HepG2 (cell line): ENCODE data around the gene PPDPF. TPM values are rescaled to one million over a fixed set of nuclear protein-coding genes. Genes with fewer than 3 reads are reported as not detected.

ENCODE experiments used
- ATAC-seq: fragments of 200-7000 bp; cut with Tn5 transposase; 3 replicates; pipeline ENCODE4 v1.9.1; 2020; ENCODE audit warnings: mild to moderate bottlenecking, moderate library complexity
- BruUV-seq: library from RNA; stranded (reverse); fragments of 400-500 nt; replicated peaks from 2 replicates; lab custom pipeline; 2021; lab: Mats Ljungman, UMichigan
- CTCF ChIA-PET: fragments of 300-600 bp; formaldehyde crosslinking; extraction: SDS; loops from one replicate; lab custom pipeline; 2021; ENCODE audit warnings: low total read pairs, inconsistent platforms, low intra/inter-chr PET ratio; lab: Yijun Ruan, JAX
- POLR2A ChIA-PET: fragments of 350-600 bp; sonication (Branson Sonifier 250); formaldehyde crosslinking; loops from one replicate; lab custom pipeline; 2020; ENCODE audit warnings: antibody characterized with exemption, inconsistent platforms; lab: Yijun Ruan, JAX
- DNase-seq: peaks from one replicate; pipeline ENCODE4 v3.0.0-alpha.2; 2015; ENCODE audit warnings: low spot score
- FAIRE-seq: peaks from 3 replicates; lab custom pipeline; 2011; peaks lifted over from hg19 to GRCh38; lab: Jason Lieb, UNC
- H2AFZ ChIP-seq: one replicate; pipeline ENCODE4 v1.6.1; 2011; ENCODE audit warnings: low read length, inconsistent platforms
- H3K27ac ChIP-seq: fragments of 300-600 bp; 3 replicates; pipeline ENCODE4 v1.8.0; 2011; ENCODE audit warnings: mixed run types, mild to moderate bottlenecking, mixed read lengths, low read length, inconsistent platforms; ENCODE audit not compliant: insufficient read depth; ENCODE audit errors: extremely low read length
- H3K27me3 ChIP-seq, 2 experiments: fragments of 200-600 bp in 1 of 2; 2 replicates in 1 of 2; 3 replicates in 1 of 2; pipeline versions ENCODE4 v1.6.0 to v1.8.0; 2011; ENCODE audit warnings: low read length in 2 of 2, mild to moderate bottlenecking in 2 of 2, moderate library complexity in 2 of 2, inconsistent platforms in 1 of 2; ENCODE audit not compliant: insufficient read depth in 2 of 2, control insufficient read depth in 1 of 2
- H3K36me3 ChIP-seq, 2 experiments: fragments of 200-600 bp in 1 of 2; replicated peaks in 1 of 2; 2 replicates in 1 of 2; 3 replicates in 1 of 2; pipeline versions ENCODE4 v1.5.1 to v1.8.0; 2011; ENCODE audit warnings: low read length in 2 of 2, inconsistent platforms in 1 of 2; ENCODE audit not compliant: insufficient read depth in 2 of 2, control insufficient read depth in 1 of 2
- H3K4me1 ChIP-seq: 2 replicates; pipeline ENCODE4 v1.5.1; 2012; ENCODE audit warnings: low read length, inconsistent platforms; ENCODE audit not compliant: insufficient read depth
- H3K4me2 ChIP-seq: 2 replicates; pipeline ENCODE4 v1.6.0; 2011; ENCODE audit warnings: low read depth, low read length, inconsistent platforms
- H3K4me3 ChIP-seq, 3 experiments: fragments of 200-600 bp in 1 of 3; sonication (generic), shearing (Covaris generic) in 1 of 3; replicated peaks in 1 of 3; 2 replicates each; pipeline ENCODE4 v1.5.1; 2011 to 2016; ENCODE audit warnings: low read length in 3 of 3, inconsistent platforms in 2 of 3, low read depth in 2 of 3, mild to moderate bottlenecking in 2 of 3, control low read depth in 1 of 3, mixed read lengths in 1 of 3; ENCODE audit not compliant: insufficient read depth in 1 of 3
- H3K79me2 ChIP-seq: one replicate; pipeline ENCODE4 v1.6.1; 2011; ENCODE audit warnings: low read length, inconsistent platforms; ENCODE audit not compliant: insufficient read depth
- H3K9ac ChIP-seq: 2 replicates; pipeline ENCODE4 v1.6.0; 2011; ENCODE audit warnings: mild to moderate bottlenecking, low read depth, low read length, inconsistent platforms; ENCODE audit not compliant: insufficient read depth
- H3K9me3 ChIP-seq: 2 replicates; pipeline ENCODE4 v1.5.1; 2012; ENCODE audit warnings: mild to moderate bottlenecking, low read length
- H4K20me1 ChIP-seq: 2 replicates; pipeline ENCODE4 v1.6.0; 2011; ENCODE audit warnings: inconsistent platforms, mild to moderate bottlenecking, low read length, moderate library complexity; ENCODE audit not compliant: insufficient read depth
- GATAD1 ChIP-seq: IDR thresholded peaks from 2 replicates; pipeline ENCODE4 v1.6.1; 2016; ENCODE audit warnings: missing genetic modification reagents, missing compliant biosample characterization
- HINFP ChIP-seq: sonication (generic); formaldehyde crosslinking; IDR thresholded peaks from 2 replicates; pipeline ENCODE4 v1.4.0; 2020; ENCODE audit warnings: low read depth, mild to moderate bottlenecking, missing genetic modification reagents
- KDM2A ChIP-seq: sonication (generic); formaldehyde crosslinking; IDR thresholded peaks from 2 replicates; pipeline ENCODE4 v1.4.0; 2020; ENCODE audit warnings: low read depth, missing genetic modification reagents, borderline replicate concordance
- MYPOP ChIP-seq: sonication (generic); formaldehyde crosslinking; IDR thresholded peaks from 2 replicates; pipeline ENCODE4 v1.8.1; 2023; ENCODE audit warnings: mild to moderate bottlenecking, moderate library complexity, missing genetic modification reagents
- PHB2 ChIP-seq: fragments of 450-650 bp; IDR thresholded peaks from 2 replicates; pipeline ENCODE4 v1.6.1; 2018; ENCODE audit not compliant: partially characterized antibody
- RXRA ChIP-seq: sonication (generic); formaldehyde crosslinking; IDR thresholded peaks from 2 replicates; pipeline ENCODE4 v1.5.1; 2020; ENCODE audit warnings: missing genetic modification reagents
- ZNF274 ChIP-seq: sonication (generic); formaldehyde crosslinking; IDR thresholded peaks from 2 replicates; pipeline ENCODE4 v1.5.1; 2020; ENCODE audit warnings: mild to moderate bottlenecking, missing genetic modification reagents
- ZNF292 ChIP-seq: sonication (generic); formaldehyde crosslinking; IDR thresholded peaks from 2 replicates; pipeline ENCODE4 v1.8.1; 2022; ENCODE audit warnings: mild to moderate bottlenecking, low read depth, missing genetic modification reagents, borderline replicate concordance
- ZNF883 ChIP-seq: sonication (generic); formaldehyde crosslinking; IDR thresholded peaks from 2 replicates; pipeline ENCODE4 v1.5.1; 2020; ENCODE audit warnings: mild to moderate bottlenecking, missing genetic modification reagents; ENCODE audit errors: not compliant biosample characterization
- WGBS: methylation state at CpG from one replicate; pipeline ENCODE4 v1.1.6; 2017; ENCODE audit warnings: low lambda C conversion rate; 5-methylcytosine and 5-hydroxymethylcytosine counted together
- in situ Hi-C: cut with HindIII; loops from 2 replicates; pipeline ENCODE4 v1.10.0; 2017; ENCODE audit warnings: low pct_unique_long_range_greater_than_20kb; ENCODE audit not compliant: extremely low pct_ligation_motif_present
- intact Hi-C: fragments of 100-400 bp; cut with micrococcal nuclease; formaldehyde crosslinking; loops from one replicate; pipeline ENCODE4 v1.10.0; 2022; ENCODE audit not compliant: unreplicated experiment
- polyA plus RNA-seq, 8 experiments: library from polyadenylated mRNA; depleted of rRNA in 3 of 8; stranded (reverse) in 7 of 8; unstranded in 1 of 8; fragments of >200 nt; fragmentation: Illumina TruSeq in 4 of 8; extraction: Trizol in 4 of 8; gene quantifications; 2 replicates each; pipeline versions ENCODE4 v1.2.1 to v1.2.3, GENCODE V29; 2011 to 2016; ENCODE audit warnings: low read depth in 4 of 8, missing spikeins in 1 of 8, mixed read lengths in 1 of 8; ENCODE audit not compliant: insufficient read depth in 1 of 8
- total RNA-seq, 5 experiments: library from RNA; depleted of rRNA; stranded (reverse); fragments of >200 nt; fragmentation: Illumina TruSeq; extraction: Trizol; gene quantifications; 2 replicates each; pipeline ENCODE4 v1.2.3, GENCODE V29; 2016; ENCODE audit warnings: low read depth in 1 of 5

PPDPF gene
- total and polyA plus RNA-seq, 2 of the 13 experiments (the other 11 are each of a cell fraction or from before 2014, with no cell fraction given) = 1.8 to 7.0 TPM

GRCh38 chr20:63555661-63556381 lies 35.3 kb downstream of the PPDPF start (continued):
- TF ChIP-seq GATAD1 (no peak), PHB2 (no peak), RXRA (CRISPR knock-in tag) (0 out of 2 replicates have a peak, but pooled peaks have one; percentile 14), ZNF274 (CRISPR knock-in tag) (0 out of 2 replicates have a peak, but pooled peaks have one; percentile 35)

- no peaks in the 10 kb centered on the region; a peak in 1 of 5 replicates for H3K36me3 ChIP-seq
- peaks cover 9 to 22% of the 10 kb centered on the region in 2 experiments; a peak in 3 of 5 replicates for H3K27me3 ChIP-seq
- H3K27ac ChIP-seq = no peak overlapping the region
- H3K79me2 ChIP-seq = no peaks in the 10 kb centered on the region
- no peaks in the 10 kb centered on the region for H3K9me3 ChIP-seq
- peak overlapping the region; percentile 58 for H3K4me2 ChIP-seq
- intact Hi-C loops (no loop called here), in situ Hi-C loops (no loop called here)
- no TSS peak for BruUV-seq
- CTCF ChIA-PET = no interaction called here
- no peak for DNase-seq
- POLR2A ChIA-PET = interaction anchor here (1.3 to 1.6 kb wide), 3 partner anchors 12 to 19 kb away, joined by 3 to 7 read pairs (median 6); partner anchors contain the start of genes HELZ2 and PTK6
- H3K9ac ChIP-seq = no peak overlapping the region
- H3K4me1 ChIP-seq = peaks cover 34% of the 10 kb centered on the region
- no peak overlapping the region for H2AFZ ChIP-seq
- H3K4me3 ChIP-seq = peak overlapping the region in 1 of 3 experiments; percentile 30; a peak in 1 of 6 replicates
- ATAC-seq = peak; percentile 1; the same call in 2 of the 3 replicates
- 40% methylated on average over 23 of the region's 23 CpGs for WGBS
- no peaks in the 10 kb centered on the region; the same call in 1 of the 2 replicates for H4K20me1 ChIP-seq
- FAIRE-seq = no peak
- TF ChIP-seq ZNF883 (CRISPR knock-in tag) = peak; percentile 66
- no peak for TF ChIP-seq ZNF292 (CRISPR knock-in tag)
- TF ChIP-seq KDM2A (CRISPR knock-in tag) = no peak; the same call in 1 of the 2 replicates
- 0 out of 2 replicates have a peak, but pooled peaks have one; percentile 13 for TF ChIP-seq MYPOP (CRISPR knock-in tag)
- TF ChIP-seq HINFP = 0 out of 2 replicates have a peak, but pooled peaks have one; percentile 8
Measured at GRCh38 chr20:63556873-63557478, 36.4 kb downstream of the PPDPF start.
